CD4-positive, alpha-beta T cell treated with Interleukin-1 beta for 1 hour (primary cell): ENCODE results near the gene ARHGAP5.

Experiments
- DNase-seq, 2 donors: peaks; one replicate each; pipeline ENCODE4 v3.0.0-alpha.2; 2020 to 2022

Gene ARHGAP5

DNA sequence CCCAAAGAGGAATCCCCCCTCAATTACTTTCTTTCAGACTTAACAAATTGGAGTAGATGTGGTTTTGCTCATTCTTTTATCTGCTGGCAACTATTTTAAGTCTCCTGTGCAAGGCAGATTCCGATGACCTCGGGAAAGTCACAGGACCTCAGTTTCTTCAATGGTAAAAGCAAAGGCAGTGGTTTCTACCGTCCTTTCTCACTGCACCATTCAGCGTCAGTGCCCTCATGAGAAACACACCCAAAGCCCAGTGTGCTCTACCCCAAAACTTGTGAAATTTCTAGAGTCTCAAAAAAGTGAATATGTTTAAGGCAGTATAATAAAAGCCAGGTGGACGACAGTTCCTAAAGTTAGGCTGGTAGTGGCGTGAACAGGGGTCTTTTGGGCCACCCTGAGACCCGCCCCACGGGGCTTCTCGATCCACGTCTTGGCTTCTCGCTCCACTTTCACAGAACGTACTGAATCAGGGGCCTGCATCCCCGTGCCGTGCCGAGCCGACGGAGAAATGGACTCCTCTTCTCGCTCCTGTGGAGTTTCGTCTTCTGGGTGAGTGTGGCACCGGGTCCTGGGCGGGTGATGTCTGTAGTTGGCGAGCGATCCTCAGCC lies 1.3 kb upstream of the ARHGAP5 start:
- DNase-seq: peak in 1 of 2 donors; percentile 5

DNA sequence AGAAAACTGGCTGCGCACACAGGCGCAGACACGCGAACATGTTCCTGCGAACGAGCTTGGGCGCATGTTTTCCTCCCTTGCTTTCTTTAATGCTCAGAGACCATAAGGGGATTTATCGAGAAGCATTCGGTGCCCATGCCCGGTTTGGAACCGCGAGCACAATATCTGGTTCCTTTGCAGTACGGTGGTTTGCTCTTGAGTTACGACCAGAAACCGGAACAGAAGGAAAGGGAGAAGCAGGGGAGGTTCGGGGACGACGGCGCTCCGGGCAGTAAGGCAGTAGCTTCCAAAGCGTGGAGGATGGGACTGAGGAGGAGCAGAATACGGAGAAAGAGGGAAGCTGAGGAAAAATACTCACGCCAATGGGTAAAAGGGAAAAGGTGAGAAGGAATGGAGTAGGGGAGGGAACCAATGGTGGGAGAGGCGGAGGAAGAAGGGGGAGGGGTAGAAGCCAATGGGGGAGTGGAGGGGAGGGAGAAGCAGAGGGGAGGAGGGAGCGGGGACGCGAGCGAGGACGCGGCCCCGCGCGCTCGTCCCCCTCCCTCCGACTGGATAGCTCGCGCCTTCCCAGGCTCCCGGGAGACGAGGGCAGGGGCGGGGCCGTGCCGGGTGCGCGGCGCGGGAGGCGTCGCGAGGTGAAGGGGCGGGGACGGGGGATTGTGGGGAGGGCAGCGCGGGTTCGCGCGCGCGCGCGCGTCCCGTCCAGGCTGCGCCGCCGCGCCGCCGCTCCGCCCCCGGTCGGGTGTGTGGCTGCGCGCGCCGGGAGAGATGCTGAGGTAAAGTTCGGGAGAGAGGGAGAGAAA lies 625 bp upstream of the ARHGAP5 start:
- DNase-seq: peak; percentile 78 to 81

DNA sequence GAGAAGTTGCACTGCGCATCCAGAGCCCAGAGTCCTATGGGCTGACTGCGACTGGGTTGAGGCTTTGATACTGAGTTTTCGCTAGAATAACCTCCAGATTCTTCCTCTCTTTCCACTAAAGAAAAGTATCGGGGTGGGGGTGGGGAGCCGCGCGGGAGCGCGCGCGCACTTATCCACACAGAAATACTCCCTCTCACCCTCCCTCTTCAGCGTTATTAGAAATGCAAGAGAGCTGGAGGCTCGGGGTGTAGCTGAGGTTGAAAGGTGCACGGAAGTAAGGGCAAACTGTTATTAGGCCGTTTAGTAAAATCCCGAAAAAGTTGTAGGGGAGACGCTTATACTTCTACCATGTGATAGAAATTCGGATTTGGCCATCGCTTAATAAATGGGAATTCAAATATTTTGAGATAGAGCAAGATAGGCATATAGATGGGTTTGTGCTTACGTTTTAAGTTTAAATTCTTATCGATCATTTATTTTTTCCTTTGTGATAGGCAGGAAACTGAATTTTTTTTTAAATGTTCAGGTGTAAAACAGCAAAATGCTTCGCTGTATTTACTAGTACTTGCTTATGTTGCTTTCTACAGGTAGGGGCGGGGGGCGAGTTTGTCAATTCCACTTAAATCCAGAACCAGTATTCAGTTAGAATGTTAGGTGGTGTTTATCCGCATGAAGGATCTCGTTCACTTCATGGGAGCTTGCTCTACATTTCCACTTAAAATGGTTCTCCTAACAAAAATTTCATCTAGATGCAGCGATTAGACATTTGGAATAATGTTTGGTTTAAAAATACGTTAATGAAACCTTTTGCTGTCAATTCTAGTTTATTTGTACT lies 1.1 kb downstream of the ARHGAP5 start:
- DNase-seq: peak; percentile 3 to 39

DNA sequence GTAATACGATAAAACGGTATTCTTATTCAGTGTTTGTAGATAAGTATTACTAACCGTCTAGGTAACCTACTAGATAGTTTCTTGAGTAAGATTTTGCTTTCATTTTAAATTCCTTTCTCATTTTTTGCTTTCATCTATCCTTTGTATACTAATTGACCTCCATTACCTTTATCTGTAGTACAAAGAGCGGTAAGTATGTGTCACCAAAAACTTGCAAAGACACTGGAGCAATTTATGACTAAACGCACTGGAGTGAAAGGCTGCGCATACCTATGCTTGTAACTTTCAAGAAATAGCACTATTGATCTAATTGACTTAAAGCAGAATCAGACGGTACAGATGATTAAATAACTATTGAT lies 1.7 kb downstream of the ARHGAP5 start:
- no peak for DNase-seq

- no peak for DNase-seq
These were observed 2.2 kb downstream of the ARHGAP5 start for GRCh38 chr14:32079264-32079663.

- DNase-seq: no peak
These were observed 3.0 kb downstream of the ARHGAP5 start for GRCh38 chr14:32080001-32080510.

DNA sequence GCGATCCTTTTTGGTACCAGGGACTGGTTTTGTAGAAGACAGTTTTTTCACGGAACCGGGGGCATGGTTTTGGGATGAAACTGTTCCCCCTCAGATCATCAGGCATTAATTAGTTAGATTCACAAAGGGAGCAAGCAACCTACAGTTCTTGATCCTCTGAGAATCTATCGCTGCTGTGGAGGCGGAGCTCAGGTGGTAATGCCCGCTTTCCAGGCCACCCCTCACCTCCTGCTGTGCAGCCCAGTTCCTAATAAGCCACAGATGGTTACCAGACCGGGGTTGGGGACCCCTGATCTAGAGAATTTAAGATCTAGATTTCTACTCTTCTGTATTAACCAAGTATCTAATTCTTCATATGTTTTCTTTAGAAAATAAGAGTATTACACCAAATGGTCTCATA lies 4.8 kb downstream of the ARHGAP5 start:
- DNase-seq: no peak

DNA sequence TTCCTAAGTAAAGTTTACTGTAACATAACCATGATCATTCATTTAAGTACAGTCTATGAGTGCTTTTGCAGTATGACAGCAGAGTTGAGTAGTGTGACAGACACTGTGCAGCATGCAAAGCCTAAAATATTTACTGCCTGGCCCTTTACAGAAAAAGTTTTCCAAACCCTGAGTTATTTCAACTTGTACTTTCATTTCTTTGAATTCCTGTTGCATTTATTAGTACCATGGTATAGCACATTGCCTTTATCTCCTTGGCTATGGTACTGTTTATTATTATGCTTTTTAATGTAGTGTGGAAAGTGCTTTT lies 6.2 kb downstream of the ARHGAP5 start:
- DNase-seq: no peak

- no peak for DNase-seq
These were observed 6.7 kb downstream of the ARHGAP5 start for GRCh38 chr14:32083789-32084188.

- DNase-seq: no peak
These were observed 8.2 kb downstream of the ARHGAP5 start for GRCh38 chr14:32085182-32085844.

GRCh38 chr14:32085845-32086383 lies 8.8 kb downstream of the ARHGAP5 start:
- DNase-seq: no peak

DNA sequence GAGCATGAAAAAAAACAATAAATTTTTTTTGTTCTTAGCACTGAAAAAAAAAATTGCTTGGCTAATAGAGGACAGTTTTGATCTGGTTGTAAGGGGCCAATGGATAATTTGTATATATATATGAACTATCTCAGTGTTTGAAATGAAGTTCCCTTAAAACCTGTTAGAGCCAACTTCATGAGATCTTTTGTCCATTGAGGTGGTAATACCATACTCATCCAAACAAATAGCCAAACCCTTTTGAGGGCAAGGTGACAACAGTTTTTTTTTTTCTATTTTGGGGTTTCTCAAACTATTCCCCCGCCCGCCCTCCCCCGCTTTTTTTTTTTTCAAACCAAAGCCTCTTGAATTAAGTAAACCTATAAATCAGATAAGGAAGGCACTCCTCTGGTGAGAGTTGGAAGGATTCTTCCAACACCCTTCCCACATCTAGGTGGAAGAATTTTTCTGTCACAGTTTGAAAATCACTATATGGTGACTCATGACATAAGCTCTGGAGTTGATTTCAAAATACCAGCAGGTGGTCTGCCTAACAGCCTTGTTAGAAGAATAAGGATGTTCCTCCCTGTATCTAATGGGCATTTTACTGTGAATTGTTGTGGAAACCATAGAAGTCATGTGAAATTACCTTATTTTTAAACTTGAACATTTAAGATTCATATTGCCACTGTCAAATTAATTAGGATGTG lies 10.2 kb downstream of the ARHGAP5 start:
- DNase-seq: no peak

GRCh38 chr14:32087907-32088306 lies 10.8 kb downstream of the ARHGAP5 start:
- no peak for DNase-seq

DNA sequence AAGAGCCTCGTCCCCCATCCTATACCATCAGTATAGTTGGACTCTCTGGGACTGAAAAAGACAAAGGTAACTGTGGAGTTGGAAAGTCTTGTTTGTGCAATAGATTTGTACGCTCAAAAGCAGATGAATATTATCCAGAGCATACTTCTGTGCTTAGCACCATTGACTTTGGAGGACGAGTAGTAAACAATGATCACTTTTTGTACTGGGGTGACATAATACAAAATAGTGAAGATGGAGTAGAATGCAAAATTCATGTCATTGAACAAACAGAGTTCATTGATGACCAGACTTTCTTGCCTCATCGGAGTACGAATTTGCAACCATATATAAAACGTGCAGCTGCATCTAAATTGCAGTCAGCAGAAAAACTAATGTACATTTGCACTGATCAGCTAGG lies 13.6 kb downstream of the ARHGAP5 start:
- no peak for DNase-seq

DNA sequence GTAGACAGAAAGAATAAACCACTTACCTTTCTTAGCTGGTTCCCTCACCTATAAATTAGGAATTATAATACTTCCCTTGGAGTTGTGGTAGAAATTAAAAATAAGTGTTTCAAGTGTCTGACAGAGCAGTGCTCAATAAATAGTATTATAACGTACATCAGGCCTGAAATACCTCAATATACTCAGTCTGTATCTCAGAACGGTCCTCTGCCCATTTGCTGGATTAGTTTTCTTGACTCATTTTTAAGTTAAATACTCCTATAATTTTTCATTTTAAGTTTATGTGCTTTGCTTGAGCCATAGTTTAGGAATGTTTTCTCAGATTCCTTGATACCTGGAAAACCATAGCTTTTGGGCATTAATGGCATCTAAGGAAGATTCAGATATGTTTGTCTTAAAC lies 22.4 kb downstream of the ARHGAP5 start:
- no peak for DNase-seq

DNA sequence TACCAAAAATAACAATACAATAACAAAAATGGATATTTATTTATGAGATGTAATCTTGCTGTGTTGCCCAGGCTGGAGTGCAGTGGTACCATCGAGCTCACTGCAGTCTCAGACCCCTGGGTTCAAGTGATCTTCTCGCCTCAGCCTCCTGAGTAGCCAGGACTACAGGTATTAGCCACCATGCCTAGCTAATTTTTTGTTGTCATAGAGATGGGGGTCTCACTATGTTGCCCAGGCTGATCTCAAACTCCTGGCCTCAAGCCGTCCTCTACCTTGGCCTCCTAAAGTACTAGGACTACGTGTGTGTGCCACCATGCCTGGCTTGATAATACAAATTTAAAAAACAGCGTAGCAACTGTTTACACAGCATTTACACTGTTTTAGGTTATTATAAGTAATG lies 23.1 kb downstream of the ARHGAP5 start:
- no peak for DNase-seq

DNA sequence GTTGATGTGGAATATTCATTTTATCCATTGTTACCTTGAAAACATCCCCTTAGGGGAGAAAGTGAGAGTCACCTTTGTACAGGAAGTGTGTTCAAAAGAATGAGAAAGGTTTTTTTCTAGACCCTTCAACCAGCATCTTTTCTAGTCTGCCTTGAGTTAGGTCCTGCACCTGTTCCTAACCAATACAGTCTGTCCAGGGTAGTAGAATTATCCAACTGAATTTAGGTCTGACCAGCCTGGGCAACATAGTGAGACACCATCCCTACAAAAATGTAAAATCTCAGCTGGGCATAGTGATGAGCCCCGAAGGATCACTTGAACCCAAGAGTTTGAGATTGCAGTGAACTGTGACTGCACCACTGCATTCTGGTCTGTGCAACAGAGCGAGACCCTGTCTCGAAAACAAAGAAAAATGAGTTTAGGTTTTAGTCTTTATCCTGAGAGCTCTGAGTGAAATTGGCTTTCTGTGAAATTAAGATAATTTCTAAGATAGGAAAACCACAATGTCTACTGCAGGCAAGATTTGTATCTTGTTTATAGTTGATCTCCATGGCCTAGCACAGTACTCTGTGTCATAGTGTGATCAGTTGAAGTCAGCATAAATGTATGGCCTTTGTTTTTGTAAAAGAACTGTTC lies 25.2 kb downstream of the ARHGAP5 start:
- DNase-seq: peak in 1 of 2 donors; percentile 31

DNA sequence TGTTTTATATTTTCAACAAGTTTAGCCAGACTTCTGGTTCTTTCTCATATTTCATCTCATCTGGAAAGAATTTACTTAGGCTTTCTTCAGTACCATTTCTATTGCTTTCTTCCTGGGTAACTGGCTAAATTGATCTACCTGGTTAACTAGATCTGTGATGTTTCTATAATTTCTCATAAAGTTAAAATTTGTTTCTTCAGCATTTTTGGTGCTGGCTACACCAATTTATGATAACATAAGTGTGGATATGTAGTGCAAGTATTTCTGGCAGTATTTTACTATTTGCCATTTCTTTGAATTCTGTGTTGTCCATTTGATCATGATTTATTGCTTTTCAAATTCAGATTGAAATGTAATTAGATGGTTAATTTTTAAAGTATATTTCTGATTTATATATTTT lies 25.9 kb downstream of the ARHGAP5 start:
- no peak for DNase-seq

GRCh38 chr14:32104308-32104707 lies 27.2 kb downstream of the ARHGAP5 start:
- DNase-seq: no peak

GRCh38 chr14:32104803-32105202 lies 27.7 kb downstream of the ARHGAP5 start:
- DNase-seq: no peak

- DNase-seq: no peak
These were observed 32.8 kb downstream of the ARHGAP5 start for GRCh38 chr14:32109676-32110547.
